ENCODE data around the gene CAVIN3. TPM values are rescaled to one million over a fixed set of nuclear protein-coding genes. Genes with fewer than 3 reads are reported as not detected.

CAVIN3 gene
- total RNA-seq, 2 experiments from 2014 or later: 45.0 to 45.3 TPM

DNA sequence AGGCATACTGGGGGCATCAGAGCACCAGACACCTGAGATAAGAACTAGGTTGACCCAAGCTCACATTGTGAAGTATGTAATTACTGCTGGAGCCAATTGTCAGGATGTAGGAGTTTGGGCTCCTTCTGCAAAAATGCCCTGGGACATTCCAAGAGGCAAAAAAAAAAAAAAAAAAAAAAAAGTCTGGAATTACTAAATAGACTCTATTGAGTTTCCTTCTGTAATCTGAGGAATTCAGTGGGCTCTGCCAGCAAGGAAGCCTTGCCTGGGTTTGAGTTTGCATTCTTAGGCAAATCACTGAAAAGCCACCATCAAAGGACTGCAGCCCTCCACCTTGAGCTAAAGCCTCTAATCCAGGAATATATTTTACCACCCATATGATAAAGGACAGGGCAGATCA lies 8.0 kb upstream of the CAVIN3 start:
- CTCF ChIA-PET: interaction anchor here (0.7 kb wide), 1 partner anchor 636 kb away, joined by 3 read pairs; no protein-coding TSS in a partner anchor
- POLR2A ChIA-PET: interaction anchor here (0.7 kb wide), 1 partner anchor 10 kb away, joined by 10 read pairs; no protein-coding TSS in a partner anchor

DNA sequence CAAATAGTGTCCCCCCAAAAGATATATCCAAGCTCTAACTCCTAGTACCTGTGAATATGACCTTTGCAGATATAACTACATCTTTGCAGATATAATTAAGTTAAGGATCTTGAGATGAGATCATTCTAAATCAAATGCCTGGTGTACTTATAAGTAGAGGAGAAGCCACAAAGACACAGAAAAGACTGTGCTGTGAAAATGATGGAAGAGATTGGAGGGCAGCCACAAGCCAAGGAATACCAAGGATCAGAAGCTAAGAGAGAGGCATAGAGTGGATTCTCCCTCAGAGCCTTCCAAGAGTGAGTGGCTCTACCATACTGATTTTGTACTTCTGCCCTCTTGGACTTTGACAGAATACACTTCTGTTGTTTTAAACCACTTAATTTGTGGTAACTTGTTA lies 7.5 kb upstream of the CAVIN3 start:
- CTCF ChIA-PET: no interaction called here
- POLR2A ChIA-PET: no interaction called here

GRCh38 chr11:6326985-6327384 lies 6.7 kb upstream of the CAVIN3 start:
- CTCF ChIA-PET: interaction anchor here (1.5 kb wide), 1 partner anchor 29 kb away, joined by 3 read pairs; no protein-coding TSS in a partner anchor
- POLR2A ChIA-PET: no interaction called here

DNA sequence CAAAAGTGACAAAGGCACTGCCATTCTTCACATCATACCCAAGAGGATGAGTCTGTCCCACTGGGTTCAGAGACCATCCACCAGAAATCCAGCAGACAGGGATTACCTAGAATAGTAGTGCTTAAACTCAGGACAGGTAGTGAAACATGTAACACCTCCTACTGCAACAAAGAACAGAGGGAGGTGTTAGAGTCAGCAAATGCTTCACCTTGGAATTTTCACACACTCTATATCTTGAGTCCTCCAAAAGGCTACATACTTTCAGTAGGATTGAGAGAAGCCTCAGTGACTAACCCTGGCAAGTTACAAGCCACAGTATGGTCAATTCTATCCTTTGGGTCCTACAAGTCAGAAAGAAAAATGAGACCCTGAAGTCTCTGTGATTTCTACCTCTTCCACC lies 6.0 kb upstream of the CAVIN3 start:
- POLR2A ChIA-PET: no interaction called here
- CTCF ChIA-PET: interaction anchor here (1.5 kb wide), 1 partner anchor 28 kb away, joined by 3 read pairs; no protein-coding TSS in a partner anchor

- POLR2A ChIA-PET: no interaction called here
These were observed 3.1 kb upstream of the CAVIN3 start for GRCh38 chr11:6323291-6323905.

DNA sequence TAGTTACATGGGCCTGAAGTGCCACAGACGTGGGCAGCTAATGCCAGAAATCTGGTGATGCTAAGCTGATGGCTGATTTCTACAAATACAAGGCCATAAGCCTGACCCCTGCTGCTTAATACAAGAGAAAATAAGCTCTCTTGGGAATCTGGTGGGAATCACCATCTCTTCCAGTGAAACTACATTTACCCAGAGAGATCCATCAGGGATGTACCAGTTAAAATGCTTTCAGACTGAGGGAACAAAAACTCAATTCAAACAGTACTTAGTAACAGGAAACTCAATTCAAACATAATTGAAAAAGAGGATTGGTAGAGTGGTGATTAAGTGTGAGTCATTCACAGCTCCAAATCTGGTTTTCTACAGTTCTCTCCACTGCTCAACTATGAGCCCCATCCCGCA lies 1.7 kb upstream of the CAVIN3 start:
- ChIA-PET CTCF (interaction anchor here (0.5 to 8.8 kb wide), 3 partner anchors 31 to 63 kb away, joined by 3 to 55 read pairs (median 5); no protein-coding TSS in a partner anchor), POLR2A (interaction anchor here (0.5 to 0.9 kb wide), 2 partner anchors 29 to 290 kb away, joined by 3 to 6 read pairs; partner anchors contain the start of gene TAF10)

More at GRCh38 chr11:6323291-6323905, 3.1 kb upstream of the CAVIN3 start:
- CTCF ChIA-PET: interaction anchor here (8.8 kb wide), 1 partner anchor 29 kb away, joined by 55 read pairs; no protein-coding TSS in a partner anchor

DNA sequence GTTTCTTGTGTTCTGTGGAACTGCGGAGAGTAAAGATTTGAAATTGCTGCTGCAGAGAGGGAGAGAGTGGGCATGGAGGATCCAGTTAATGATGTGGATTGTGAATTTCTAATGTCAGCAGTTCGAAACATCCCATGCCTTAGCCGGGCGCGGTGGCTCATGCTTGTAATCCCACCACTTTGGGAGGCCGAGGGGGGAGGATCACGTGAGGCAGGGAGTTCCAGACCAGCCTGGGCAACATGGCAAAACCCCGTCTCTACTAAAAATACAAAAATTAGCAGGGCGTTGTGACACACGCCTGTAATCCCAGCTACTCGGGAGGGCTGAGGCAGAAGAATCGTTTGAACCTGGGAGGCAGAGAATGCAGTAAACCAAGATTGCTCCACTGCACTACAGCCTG lies 1.1 kb upstream of the CAVIN3 start:
- ChIA-PET POLR2A (interaction anchor here (0.9 kb wide), 1 partner anchor 30 kb away, joined by 3 read pairs; no protein-coding TSS in a partner anchor), CTCF (interaction anchor here (8.8 kb wide), 1 partner anchor 31 kb away, joined by 55 read pairs; no protein-coding TSS in a partner anchor)

DNA sequence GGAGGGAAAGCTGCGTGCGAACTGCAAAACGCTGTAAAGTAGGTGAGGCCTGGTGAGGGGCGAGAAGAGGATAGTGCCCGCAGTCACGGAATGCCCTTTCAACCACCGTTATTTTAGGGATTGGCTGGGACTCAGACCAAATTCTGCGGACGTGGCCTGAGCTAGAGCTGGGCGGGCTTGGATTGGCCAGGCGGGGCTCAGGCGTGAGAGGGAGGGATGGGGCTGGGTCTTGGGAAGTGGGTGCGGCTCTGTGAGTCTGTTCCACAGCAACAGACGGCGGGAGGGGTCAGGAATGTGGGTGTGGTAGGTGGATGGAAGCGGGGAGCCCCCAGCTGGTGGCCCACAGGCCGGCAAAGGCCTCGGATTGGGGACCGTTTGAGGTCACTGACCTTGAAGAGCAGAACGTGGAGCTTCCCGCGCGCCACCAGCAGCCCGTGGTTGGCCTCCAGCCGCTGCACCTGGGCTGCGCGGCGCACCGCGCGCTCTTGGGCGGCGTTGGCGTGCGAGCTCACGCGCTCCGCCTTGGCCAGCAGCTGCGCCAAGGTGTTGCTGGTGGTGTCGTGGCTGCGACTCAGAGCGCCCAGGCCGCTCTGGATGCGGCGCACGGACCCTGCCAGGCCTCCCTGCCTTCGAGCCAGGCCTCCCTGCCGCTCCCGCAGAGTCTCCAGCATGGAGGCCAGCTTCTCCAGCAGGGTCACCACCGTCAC lies 444 bp downstream of the CAVIN3 start:
- ChIA-PET POLR2A (interaction anchor here (1.0 to 1.6 kb wide), 3 partner anchors 32 to 37 kb away, joined by 3 to 8 read pairs (median 4); no protein-coding TSS in a partner anchor), CTCF (interaction anchor here (0.6 to 8.8 kb wide), 3 partner anchors 10 to 43 kb away, joined by 3 to 55 read pairs (median 3); no protein-coding TSS in a partner anchor)

- POLR2A ChIA-PET: interaction anchor here (1.0 to 1.6 kb wide), 3 partner anchors 32 to 38 kb away, joined by 3 to 8 read pairs (median 4); no protein-coding TSS in a partner anchor
- CTCF ChIA-PET: interaction anchor here (8.8 kb wide), 1 partner anchor 34 kb away, joined by 55 read pairs; no protein-coding TSS in a partner anchor
These were observed 1.1 kb downstream of the CAVIN3 start for GRCh38 chr11:6319001-6319703.

DNA sequence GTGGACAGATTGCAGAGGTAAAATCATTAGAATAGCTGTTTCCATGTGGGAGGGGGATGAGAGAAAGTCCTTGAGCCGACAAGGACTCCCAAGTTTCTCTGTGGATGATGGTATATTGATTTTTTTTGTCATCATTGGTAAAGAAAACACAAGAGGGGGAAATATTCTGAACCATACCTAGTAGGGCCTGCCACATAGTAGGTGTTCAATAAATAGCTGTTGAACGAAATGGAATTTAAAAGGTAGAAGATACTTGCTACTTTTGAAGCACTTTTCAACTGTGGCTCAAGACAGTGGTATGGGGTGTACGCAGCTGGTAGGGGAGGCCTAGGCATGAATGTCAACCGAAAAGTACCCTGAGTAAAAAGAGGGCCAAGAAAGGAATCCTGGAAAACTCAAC lies 2.1 kb downstream of the CAVIN3 start:
- ChIA-PET POLR2A (interaction anchor here (0.5 kb wide), 1 partner anchor 10 kb away, joined by 10 read pairs; no protein-coding TSS in a partner anchor), CTCF (interaction anchor here (1.2 to 8.8 kb wide), 4 partner anchors 35 to 125 kb away, joined by 3 to 55 read pairs (median 12); no protein-coding TSS in a partner anchor)

DNA sequence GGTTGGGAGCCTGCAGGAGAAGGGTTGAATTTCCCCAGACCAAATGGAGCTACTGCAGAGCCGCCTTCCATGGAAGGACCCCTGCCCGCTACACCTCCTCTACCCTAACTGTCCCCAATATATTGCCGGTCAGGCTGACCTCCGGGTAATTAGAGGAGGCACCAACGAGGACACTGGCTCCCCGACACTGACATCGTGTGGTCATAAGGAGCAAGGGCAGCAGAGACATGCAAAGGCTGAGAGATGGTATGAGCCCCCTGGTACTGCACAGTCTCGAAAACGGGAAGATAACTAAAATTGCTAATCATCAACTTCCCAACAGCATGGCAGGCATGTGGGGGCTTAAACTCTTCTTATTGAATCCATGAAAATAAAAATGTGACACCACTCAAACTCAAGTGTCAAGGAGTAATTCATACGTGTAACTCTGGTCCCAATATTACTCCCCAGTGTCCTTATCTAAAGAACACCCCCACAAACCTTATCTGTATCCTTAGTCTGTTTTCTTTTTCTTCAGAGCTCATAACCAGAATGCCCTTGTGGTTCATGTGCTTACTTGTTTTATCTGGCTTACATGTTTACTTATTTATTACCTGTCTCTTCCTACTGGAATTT lies 4.4 kb downstream of the CAVIN3 start:
- ChIA-PET POLR2A (no interaction called here), CTCF (interaction anchor here (1.1 to 8.8 kb wide), 7 partner anchors 8 to 64 kb away, joined by 3 to 55 read pairs (median 7); no protein-coding TSS in a partner anchor)

DNA sequence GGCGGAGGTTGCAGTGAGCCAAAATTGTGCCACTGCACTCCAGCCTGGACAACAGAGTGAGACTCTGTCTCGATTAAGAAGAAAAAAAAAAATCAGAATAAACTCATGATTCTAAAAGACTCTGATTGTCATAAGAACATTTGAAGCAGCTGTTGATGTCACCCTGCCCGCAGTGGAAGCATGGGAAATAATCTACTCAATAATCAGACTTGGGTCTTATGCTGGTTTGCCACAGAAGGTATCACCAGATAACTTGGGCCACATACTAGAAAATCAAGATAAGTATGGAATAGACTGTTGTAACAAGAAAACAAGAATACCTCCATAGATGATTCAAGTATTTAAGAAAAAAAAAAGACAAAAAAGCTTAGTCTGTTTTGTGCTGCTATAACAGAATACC lies 8.2 kb downstream of the CAVIN3 start:
- CTCF ChIA-PET: interaction anchor here (1.0 kb wide), 1 partner anchor 42 kb away, joined by 3 read pairs; no protein-coding TSS in a partner anchor
- POLR2A ChIA-PET: no interaction called here

DNA sequence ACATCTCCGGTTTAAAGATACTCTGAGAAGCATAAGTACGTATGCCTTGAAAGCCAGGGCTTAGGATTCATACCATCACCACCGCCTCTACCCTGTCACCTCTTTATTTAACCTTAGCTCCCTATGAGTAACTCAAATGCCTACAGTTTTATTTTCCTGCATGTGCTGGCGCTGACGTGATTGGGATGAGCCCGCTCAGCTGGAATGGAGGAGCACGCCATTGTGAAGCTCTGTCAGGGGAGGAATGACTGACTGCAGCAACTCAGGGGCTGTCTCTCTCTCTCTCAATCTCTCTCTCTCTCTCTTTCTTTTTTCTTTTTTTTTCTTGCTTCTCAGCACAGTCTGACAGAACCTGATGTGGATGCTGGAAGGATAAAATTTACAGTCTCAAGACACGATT lies 12.4 kb downstream of the CAVIN3 start:
- ChIA-PET POLR2A (no interaction called here), CTCF (interaction anchor here (1.7 kb wide), 1 partner anchor 8 kb away, joined by 7 read pairs; no protein-coding TSS in a partner anchor)

DNA sequence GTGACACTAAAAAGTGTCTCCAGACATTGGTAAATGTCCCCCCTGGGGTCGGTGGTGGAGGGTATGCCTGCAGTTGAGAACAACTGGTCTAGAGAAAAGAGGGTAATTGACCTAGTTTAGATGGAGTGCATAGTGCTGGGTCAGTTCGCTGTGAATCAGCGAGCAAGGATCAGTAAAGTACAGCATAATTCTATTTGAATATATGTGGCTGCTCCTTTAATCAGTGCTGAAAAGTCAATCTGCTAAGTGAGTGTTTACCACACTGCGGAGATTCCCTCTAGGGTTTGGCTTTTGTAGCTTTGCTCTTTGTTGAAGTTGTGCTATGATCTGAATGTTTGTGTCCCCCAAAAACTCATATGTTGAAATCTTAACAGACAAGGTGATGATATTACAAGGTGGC lies 15.0 kb downstream of the CAVIN3 start:
- ChIA-PET POLR2A (no interaction called here), CTCF (interaction anchor here (1.2 kb wide), 2 partner anchors 54 to 58 kb away, joined by 3 read pairs; no protein-coding TSS in a partner anchor)

GRCh38 chr11:6303661-6304060 lies 16.6 kb downstream of the CAVIN3 start:
- ChIA-PET POLR2A (no interaction called here), CTCF (interaction anchor here (1.2 to 2.2 kb wide), 3 partner anchors 12 to 59 kb away, joined by 4 to 8 read pairs (median 7); no protein-coding TSS in a partner anchor)

DNA sequence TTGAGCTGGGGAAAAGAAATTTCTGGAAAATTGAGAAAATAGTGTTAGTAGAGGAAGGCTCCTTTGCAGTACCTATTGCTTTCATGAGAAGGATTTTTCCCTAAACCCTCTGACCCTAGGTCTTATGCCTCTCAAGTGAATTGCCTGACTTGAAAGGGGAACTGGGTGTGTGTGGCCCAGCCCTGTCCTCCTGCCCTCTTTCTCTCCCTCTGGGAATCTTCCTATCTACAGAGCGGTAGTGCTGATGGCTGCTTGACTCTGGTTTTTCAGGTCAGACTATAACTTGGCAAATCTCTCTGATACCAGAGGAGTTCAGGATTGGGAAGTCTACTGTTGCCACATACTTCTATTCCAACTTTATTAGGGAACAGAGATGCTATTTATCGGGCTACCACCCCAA lies 19.2 kb downstream of the CAVIN3 start:
- ChIA-PET CTCF (no interaction called here), POLR2A (no interaction called here)

GRCh38 chr11:6300325-6300724 lies 20.0 kb downstream of the CAVIN3 start:
- CTCF ChIA-PET: no interaction called here
- POLR2A ChIA-PET: no interaction called here

GRCh38 chr11:6298605-6299004 lies 21.7 kb downstream of the CAVIN3 start:
- ChIA-PET CTCF (interaction anchor here (0.5 to 2.0 kb wide), 4 partner anchors 18 to 94 kb away, joined by 3 to 5 read pairs (median 4); no protein-coding TSS in a partner anchor), POLR2A (no interaction called here)

DNA sequence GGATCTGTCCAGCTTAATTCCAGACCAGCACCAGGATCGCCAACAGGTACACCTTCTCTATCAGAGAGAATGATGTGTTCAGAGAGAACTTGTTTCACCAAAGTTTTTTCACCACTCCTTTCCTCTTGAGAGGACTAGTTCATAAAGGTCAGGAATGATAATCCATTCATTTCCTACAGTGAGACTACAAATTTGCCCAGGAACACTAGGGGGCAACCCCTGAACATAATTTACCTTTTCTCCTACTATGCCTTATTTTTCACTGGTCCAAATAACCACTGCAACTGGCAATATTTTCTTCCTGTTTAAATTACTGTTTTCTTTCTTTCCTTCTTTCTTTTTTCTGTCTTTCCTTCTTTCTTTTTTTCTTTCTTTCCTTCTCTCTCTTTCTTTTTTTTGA lies 22.5 kb downstream of the CAVIN3 start:
- POLR2A ChIA-PET: no interaction called here
- CTCF ChIA-PET: interaction anchor here (0.5 to 2.0 kb wide), 3 partner anchors 19 to 95 kb away, joined by 3 to 5 read pairs (median 4); no protein-coding TSS in a partner anchor

Measured in activated CD8-positive, alpha-beta memory T cell treated with anti-CD3 and anti-CD28 coated beads for 36 hours (primary cell).